GM03348 (cell line): ENCODE measurements around the gene CNTN6.

Source experiments
- DNase-seq: peaks from one replicate; pipeline ENCODE4 v3.0.0; 2012; ENCODE audit warnings: low spot score

Gene CNTN6

GRCh38 chr3:1092771-1093170 is at the start of gene CNTN6:
Gene CNTN6 (plus strand): TSS chr3:1093024. CDS start chr3:1148009, 54,985 bp downstream.
- no peak for DNase-seq

- DNase-seq: no peak
Measured at GRCh38 chr3:1048558-1048957, 44.3 kb upstream of the CNTN6 start.

- no peak for DNase-seq
Measured at GRCh38 chr3:1055870-1056269, 37.0 kb upstream of the CNTN6 start.

GRCh38 chr3:1056744-1057143 is 36.1 kb upstream of the CNTN6 start:
- DNase-seq: no peak

GRCh38 chr3:1057436-1057835 is 35.4 kb upstream of the CNTN6 start:
- DNase-seq: no peak

- DNase-seq: no peak
Measured at GRCh38 chr3:1068985-1069384, 23.8 kb upstream of the CNTN6 start.

- no peak for DNase-seq
Measured at GRCh38 chr3:1072041-1072440, 20.8 kb upstream of the CNTN6 start.

DNA sequence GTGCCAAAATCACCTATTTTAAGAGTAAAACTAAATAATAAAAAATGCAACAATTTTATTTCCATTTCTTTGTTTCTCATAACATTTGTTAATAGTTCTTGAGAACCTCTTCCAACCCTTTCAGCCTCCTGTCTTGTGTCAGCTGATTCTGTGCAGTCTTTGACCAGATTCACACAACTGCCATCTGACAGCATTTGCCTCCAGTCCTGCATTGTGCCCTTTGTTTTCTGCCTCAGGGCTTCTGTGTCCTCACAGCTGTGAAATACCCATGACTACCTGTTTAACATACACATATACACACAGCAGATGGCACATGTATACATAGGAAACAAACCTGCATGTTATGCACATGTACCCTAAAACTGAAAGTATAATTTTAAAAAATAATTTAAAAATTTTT is 13.2 kb upstream of the CNTN6 start:
- no peak for DNase-seq

DNA sequence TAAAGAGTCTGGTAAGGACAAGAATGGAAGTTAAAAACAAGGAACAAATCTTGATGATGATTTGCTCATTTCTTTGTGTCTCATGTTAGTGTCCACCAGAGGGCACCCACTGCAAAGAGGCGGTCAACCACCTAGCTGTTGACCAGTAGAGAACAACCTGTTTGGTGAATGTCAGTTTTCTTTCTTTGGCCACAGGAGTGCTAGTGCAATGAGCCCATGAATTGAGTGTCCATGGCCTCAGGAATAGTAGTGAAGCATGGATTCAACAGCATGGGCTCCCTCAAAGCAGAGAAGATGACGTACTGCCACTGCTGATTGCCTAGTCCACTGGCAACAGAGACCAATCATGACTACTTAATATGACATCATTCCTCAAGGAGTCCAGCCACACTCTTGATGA is 10.7 kb upstream of the CNTN6 start:
- DNase-seq: peak; percentile 15

DNA sequence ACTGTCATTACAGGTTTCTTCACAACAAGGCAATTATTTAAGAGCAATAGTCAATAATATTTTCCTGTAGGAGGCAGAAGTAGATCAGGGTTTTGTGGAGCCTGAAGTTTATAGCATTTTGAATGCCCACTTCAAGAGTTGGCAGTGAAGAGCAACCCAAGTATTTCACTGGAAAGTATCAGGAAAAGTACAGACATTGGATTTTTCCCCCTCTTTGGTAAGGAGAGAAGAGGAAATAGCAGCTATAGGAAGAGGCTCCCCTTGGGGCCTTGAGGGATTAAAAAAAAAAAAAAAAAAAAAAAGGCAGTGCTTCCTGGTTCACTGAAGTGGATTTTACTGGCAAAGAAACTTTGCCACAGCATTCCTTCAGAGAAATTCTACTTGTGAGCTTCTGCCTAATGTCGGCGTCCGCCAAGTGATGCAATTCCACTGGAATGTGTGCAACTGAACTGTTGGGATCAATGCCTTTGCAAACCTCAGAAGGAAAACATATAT is 5.7 kb upstream of the CNTN6 start:
- peak; percentile 47 for DNase-seq

GRCh38 chr3:1088503-1088902 is 4.3 kb upstream of the CNTN6 start:
- no peak for DNase-seq

- no peak for DNase-seq
Measured at GRCh38 chr3:1091286-1091685, 1.5 kb upstream of the CNTN6 start.

GRCh38 chr3:1092061-1092460 is 763 bp upstream of the CNTN6 start:
- DNase-seq: no peak

- DNase-seq: no peak
Measured at GRCh38 chr3:1093217-1093616, 393 bp downstream of the CNTN6 start.

DNA sequence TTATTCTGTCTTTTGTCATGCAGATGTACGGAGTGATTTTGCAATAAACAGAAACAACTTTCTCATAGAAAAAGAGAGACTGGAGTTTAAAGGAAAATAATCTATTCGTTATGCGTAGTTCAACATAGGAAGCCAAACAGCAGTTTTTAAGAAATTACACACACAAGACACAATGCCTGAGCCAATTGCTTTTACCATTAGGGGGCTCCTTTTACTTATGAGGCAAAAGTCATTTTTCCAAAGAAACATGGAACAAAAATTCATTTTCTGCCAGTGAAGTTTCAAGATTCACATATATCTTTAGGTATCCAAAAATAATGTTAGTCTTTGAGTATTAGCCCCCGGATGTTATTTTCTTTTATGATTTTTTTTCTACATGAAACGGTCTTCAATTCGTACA is 10.7 kb downstream of the CNTN6 start:
- no peak for DNase-seq

GRCh38 chr3:1117843-1118473 is 25.1 kb downstream of the CNTN6 start:
- DNase-seq: no peak

DNA sequence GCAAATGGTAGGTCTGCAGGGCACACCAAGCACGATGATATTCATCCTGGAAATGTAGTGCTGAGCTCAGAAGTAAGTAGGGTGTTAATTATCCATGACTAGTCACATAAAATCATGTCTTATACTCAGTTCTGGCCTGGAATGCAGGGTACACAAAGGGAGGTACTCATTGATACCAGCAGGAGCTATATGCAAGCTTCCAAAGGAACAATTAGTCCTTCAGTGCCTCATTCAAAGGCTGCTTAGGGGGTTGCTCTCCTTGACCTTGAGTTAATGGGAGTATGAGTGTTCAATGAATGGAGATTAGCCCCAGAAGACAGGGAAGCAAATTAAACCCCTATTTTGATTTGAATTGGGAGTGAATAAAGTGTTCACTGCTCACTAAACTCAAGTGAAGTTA is 38.3 kb downstream of the CNTN6 start:
- DNase-seq: no peak

GRCh38 chr3:1135194-1135593 is 42.4 kb downstream of the CNTN6 start:
- no peak for DNase-seq

- DNase-seq: no peak
Measured at GRCh38 chr3:1138036-1138435, 45.2 kb downstream of the CNTN6 start.

DNA sequence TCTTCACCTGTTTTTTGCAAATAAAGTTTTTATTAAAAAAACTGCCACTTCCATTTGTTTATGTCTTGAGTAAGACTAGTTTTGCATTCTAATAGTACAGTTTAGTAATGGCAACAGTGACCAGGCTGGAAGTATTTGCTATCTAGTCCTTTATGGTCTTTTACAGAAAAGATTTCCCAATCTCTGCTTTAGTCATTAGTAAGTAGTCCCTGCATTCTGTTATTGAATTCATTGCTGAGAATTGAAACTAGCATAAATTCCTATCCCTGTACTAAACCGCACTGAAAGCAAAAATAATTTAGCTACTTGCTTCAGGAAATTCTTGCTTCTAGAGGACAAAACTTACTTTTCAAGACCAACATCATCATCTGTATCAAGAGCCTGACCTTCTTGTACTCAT is 46.2 kb downstream of the CNTN6 start:
- no peak for DNase-seq

DNA sequence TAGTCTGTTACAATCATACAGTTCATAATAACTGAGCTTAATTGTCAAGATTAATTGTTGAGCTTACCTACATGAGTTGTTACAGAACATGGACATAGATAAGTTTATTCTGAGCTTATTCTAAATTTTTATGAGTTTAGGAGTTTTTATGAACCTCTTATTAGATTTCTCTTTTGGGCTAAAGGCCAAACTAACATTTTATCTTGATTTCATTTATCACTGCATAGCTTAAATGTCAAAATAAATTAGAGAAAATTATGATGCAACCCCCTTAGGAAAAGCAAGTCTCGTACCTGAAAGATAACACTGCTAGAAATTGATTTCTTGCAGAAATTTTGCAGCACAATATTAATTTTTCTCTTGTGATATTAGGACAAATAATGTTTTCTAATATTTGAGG is 54.5 kb downstream of the CNTN6 start:
- DNase-seq: no peak

- DNase-seq: no peak
Measured at GRCh38 chr3:1147819-1148218, 55.0 kb downstream of the CNTN6 start.

- DNase-seq: no peak
Measured at GRCh38 chr3:1164101-1164500, 71.3 kb downstream of the CNTN6 start.

- no peak for DNase-seq
Measured at GRCh38 chr3:1171320-1171719, 78.5 kb downstream of the CNTN6 start.

DNA sequence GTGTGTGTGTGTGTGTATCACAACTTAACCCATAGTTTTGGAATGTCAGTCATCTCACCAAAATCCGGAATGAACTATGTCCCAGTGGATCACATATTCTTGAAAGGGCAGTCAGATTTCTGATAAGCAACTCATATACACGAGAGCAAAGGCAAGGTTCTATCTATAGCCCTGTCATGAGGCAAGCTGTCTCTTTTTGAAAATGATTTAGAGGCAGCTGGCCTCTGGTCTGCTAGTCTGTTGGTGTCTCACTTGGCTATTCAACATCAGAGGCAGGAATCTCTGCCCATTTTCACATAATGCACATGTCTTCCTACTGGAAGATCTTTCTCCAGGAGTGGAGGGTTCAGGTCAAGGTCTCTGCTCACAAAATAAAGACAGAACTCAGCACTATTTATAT is 79.8 kb downstream of the CNTN6 start:
- no peak for DNase-seq
